H1 (cell line): ENCODE measurements around the gene ARL11. TPM values are rescaled to one million over a fixed set of nuclear protein-coding genes. Genes with fewer than 3 reads are reported as not detected.

Experiments used
- CTCF ChIA-PET: fragments of 300-600 bp; sonication (Branson Sonifier 250); formaldehyde crosslinking; loops from one replicate; lab custom pipeline; 2021; ENCODE audit not compliant: partially characterized antibody; lab: Charles Lee
- POLR2A ChIA-PET: fragments of 300-600 bp; sonication (Branson Sonifier 250); formaldehyde crosslinking; loops from one replicate; lab custom pipeline; 2021; ENCODE audit warnings: inconsistent platforms; ENCODE audit not compliant: partially characterized antibody; lab: Charles Lee
- DNase-seq, 2 experiments: peaks; one replicate each; pipeline versions ENCODE4 v3.0.0 to v3.0.0-alpha.2; 2010 to 2022; ENCODE audit warnings: low spot score in 2 of 2, low read depth in 1 of 2, mixed read lengths in 1 of 2
- FAIRE-seq: peaks from 2 replicates; lab custom pipeline; 2011; peaks lifted over from hg19 to GRCh38; lab: Jason Lieb, UNC
- H2AFZ ChIP-seq: 2 replicates; pipeline ENCODE4 v1.8.1; 2012; ENCODE audit warnings: low read length, inconsistent platforms
- H2AK5ac ChIP-seq: 2 replicates; pipeline ENCODE4 v1.6.1; 2013; ENCODE audit warnings: low read depth, low read length
- H2BK120ac ChIP-seq: replicated peaks from 2 replicates; pipeline ENCODE3; 2013; ENCODE audit warnings: low read depth, low read length, inconsistent platforms
- H2BK12ac ChIP-seq: 2 replicates; pipeline ENCODE4 v1.6.1; 2013; ENCODE audit warnings: low read depth, low read length
- H2BK15ac ChIP-seq: 2 replicates; pipeline ENCODE4 v1.6.1; 2013; ENCODE audit warnings: low read length
- H2BK20ac ChIP-seq: 2 replicates; pipeline ENCODE4 v1.6.1; 2013; ENCODE audit warnings: low read length
- H2BK5ac ChIP-seq: 2 replicates; pipeline ENCODE4 v1.6.1; 2013; ENCODE audit warnings: low read depth, low read length
- H3K14ac ChIP-seq: 2 replicates; pipeline ENCODE4 v1.6.1; 2013; ENCODE audit warnings: inconsistent platforms; ENCODE audit not compliant: insufficient read length
- H3K18ac ChIP-seq: 2 replicates; pipeline ENCODE4 v1.6.1; 2013; ENCODE audit warnings: low read length; ENCODE audit errors: extremely low read depth
- H3K23ac ChIP-seq: 2 replicates; pipeline ENCODE4 v1.6.1; 2013; ENCODE audit warnings: inconsistent platforms; ENCODE audit not compliant: insufficient read length
- H3K23me2 ChIP-seq: 2 replicates; pipeline ENCODE4 v1.6.1; 2013; ENCODE audit warnings: low read depth, low read length
- H3K27ac ChIP-seq: 2 replicates; pipeline ENCODE4 v1.6.1; 2011; ENCODE audit warnings: low read depth, low read length, inconsistent platforms
- H3K27me3 ChIP-seq, 4 experiments: replicated peaks in 1 of 4; 1 replicate in 1 of 4; 2 replicates in 3 of 4; pipeline versions ENCODE4 v1.6.1 to v1.8.1; 2011 to 2013; ENCODE audit warnings: low read length in 3 of 4, mild to moderate bottlenecking in 3 of 4, inconsistent platforms in 2 of 4, mixed read lengths in 2 of 4, moderate library complexity in 1 of 4; ENCODE audit not compliant: control insufficient read depth in 3 of 4, insufficient read depth in 3 of 4; ENCODE audit errors: extremely low read depth in 1 of 4
- H3K36me3 ChIP-seq, 4 experiments: 2 replicates each; pipeline versions ENCODE4 v1.6.1 to v1.8.1; 2011 to 2013; ENCODE audit warnings: mild to moderate bottlenecking in 4 of 4, low read length in 3 of 4, moderate library complexity in 2 of 4, control low read depth in 1 of 4, inconsistent platforms in 1 of 4; ENCODE audit not compliant: insufficient read depth in 4 of 4, control insufficient read depth in 2 of 4
- H3K4ac ChIP-seq: replicated peaks from 2 replicates; pipeline ENCODE3; 2013; ENCODE audit warnings: low read length, low read depth, mixed read lengths, inconsistent platforms; ENCODE audit not compliant: insufficient read length
- H3K4me1 ChIP-seq, 4 experiments: replicated peaks in 1 of 4; 1 replicate in 1 of 4; 2 replicates in 3 of 4; pipeline versions ENCODE4 v1.6.1 to v1.8.1; 2011 to 2013; ENCODE audit warnings: low read length in 3 of 4, inconsistent platforms in 2 of 4, mixed read lengths in 1 of 4; ENCODE audit not compliant: insufficient read depth in 4 of 4, control insufficient read depth in 3 of 4
- H3K4me2 ChIP-seq, 2 experiments: 2 replicates each; pipeline versions ENCODE4 v1.6.1 to v1.8.1; 2011 to 2013; ENCODE audit warnings: low read depth in 2 of 2, low read length in 2 of 2, control low read depth in 1 of 2, inconsistent platforms in 1 of 2, mild to moderate bottlenecking in 1 of 2; ENCODE audit not compliant: insufficient read depth in 1 of 2
- H3K4me3 ChIP-seq, 4 experiments: fragments of 200-600, 300-600 bp in 1 of 4; sonication (generic), shearing (Covaris generic), sonication (Bioruptor Twin) in 1 of 4; 2 replicates each; pipeline versions ENCODE4 v1.5.1 to v1.8.1; 2011 to 2016; ENCODE audit warnings: low read length in 4 of 4, low read depth in 3 of 4, control low read depth in 2 of 4, inconsistent platforms in 2 of 4, mild to moderate bottlenecking in 2 of 4, mixed read lengths in 1 of 4, moderate library complexity in 1 of 4; ENCODE audit not compliant: insufficient read depth in 2 of 4; ENCODE audit errors: extremely low read depth in 1 of 4
- H3K56ac ChIP-seq: replicated peaks from 2 replicates; pipeline ENCODE3; 2013; ENCODE audit warnings: low read depth, mild to moderate bottlenecking, mixed read lengths, low read length, inconsistent platforms; ENCODE audit not compliant: insufficient read length
- H3K79me1 ChIP-seq: 2 replicates; pipeline ENCODE4 v1.6.1; 2013; ENCODE audit warnings: low read depth, low read length, control low read depth
- H3K79me2 ChIP-seq, 2 experiments: 2 replicates each; pipeline versions ENCODE4 v1.6.1 to v1.8.1; 2012 to 2013; ENCODE audit warnings: low read length in 2 of 2, mild to moderate bottlenecking in 2 of 2, inconsistent platforms in 1 of 2; ENCODE audit not compliant: insufficient read depth in 2 of 2, control insufficient read depth in 1 of 2
- H3K9ac ChIP-seq, 4 experiments: replicated peaks in 1 of 4; 1 replicate in 1 of 4; 2 replicates in 3 of 4; pipeline versions ENCODE4 v1.6.1 to v1.8.1; 2011 to 2013; ENCODE audit warnings: low read depth in 3 of 4, low read length in 3 of 4, control low read depth in 2 of 4, mild to moderate bottlenecking in 2 of 4, moderate library complexity in 2 of 4, inconsistent platforms in 1 of 4; ENCODE audit errors: extremely low read depth in 1 of 4
- H3K9me3 ChIP-seq, 2 experiments: 2 replicates each; pipeline versions ENCODE4 v1.6.1 to v1.8.1; 2012 to 2013; ENCODE audit warnings: mild to moderate bottlenecking in 2 of 2, moderate library complexity in 2 of 2, control low read depth in 1 of 2, inconsistent platforms in 1 of 2, low read depth in 1 of 2, low read length in 1 of 2, mixed read lengths in 1 of 2; ENCODE audit not compliant: insufficient read depth in 2 of 2
- H4K20me1 ChIP-seq, 2 experiments: replicated peaks in 1 of 2; 2 replicates each; pipeline versions ENCODE3 to v1.8.1; 2011 to 2013; ENCODE audit warnings: inconsistent platforms in 2 of 2, low read length in 2 of 2, mild to moderate bottlenecking in 1 of 2; ENCODE audit not compliant: insufficient read depth in 2 of 2, control insufficient read depth in 1 of 2
- H4K5ac ChIP-seq: 2 replicates; pipeline ENCODE4 v1.6.1; 2013; ENCODE audit warnings: low read length, low read depth, mixed read lengths, inconsistent platforms; ENCODE audit not compliant: insufficient read length
- H4K8ac ChIP-seq: 2 replicates; pipeline ENCODE4 v1.8.0; 2013; ENCODE audit warnings: mild to moderate bottlenecking, moderate library complexity, low read length, inconsistent platforms; ENCODE audit not compliant: insufficient read depth; ENCODE audit errors: extremely low read depth
- H4K91ac ChIP-seq: replicated peaks from 2 replicates; pipeline ENCODE3; 2013; ENCODE audit warnings: low read length, mixed read lengths, inconsistent platforms; ENCODE audit not compliant: insufficient read length
- CTBP2 ChIP-seq: IDR thresholded peaks from 2 replicates; pipeline ENCODE4 v1.7.0; 2011; ENCODE audit warnings: borderline replicate concordance, mild to moderate bottlenecking, moderate library complexity, mixed read lengths, low read length; ENCODE audit not compliant: insufficient read depth, insufficient read length
- EZH2 ChIP-seq: fragments of 200-600 bp; sonication (generic); IDR thresholded peaks from 2 replicates; pipeline ENCODE4 v1.7.1; 2012; ENCODE audit warnings: low read depth, mild to moderate bottlenecking, moderate library complexity, low read length, inconsistent platforms; ENCODE audit not compliant: severe bottlenecking
- SIRT6 ChIP-seq: IDR thresholded peaks from one replicate; pipeline ENCODE4 v1.7.1; 2012; ENCODE audit warnings: low read length, inconsistent platforms
- SP4 ChIP-seq: IDR thresholded peaks from 2 replicates; pipeline ENCODE4 v1.6.1; 2012; ENCODE audit warnings: low read length, inconsistent platforms
- TBP ChIP-seq: IDR thresholded peaks from 2 replicates; pipeline ENCODE4 v1.6.1; 2011; ENCODE audit warnings: low read depth, low read length, improper control_type of control experiment
- WGBS, 2 experiments: shearing (Covaris generic) in 1 of 2; methylation state at CpG; one replicate each; pipeline versions ENCODE4 v1.1.6 to v1.1.7; 2013 to 2015; ENCODE audit warnings: low lambda C conversion rate in 2 of 2, mixed read lengths in 2 of 2, inconsistent platforms in 1 of 2, low coverage in 1 of 2, missing lambda C conversion rate in 1 of 2; ENCODE audit not compliant: insufficient replicate concordance in 2 of 2, insufficient coverage in 1 of 2, insufficient read length in 1 of 2; ENCODE audit errors: extremely low coverage in 1 of 2, missing lambda C conversion rate in 1 of 2; 5-methylcytosine and 5-hydroxymethylcytosine counted together
- polyA plus RNA-seq, 7 experiments: library from polyadenylated mRNA; depleted of rRNA in 3 of 7; stranded (reverse) in 5 of 7; unstranded in 2 of 7; fragments of >200 nt in 5 of 7; fragments of 200-250 nt in 2 of 7; gene quantifications; 1 replicate in 5 of 7; 2 replicates in 1 of 7; 4 replicates in 1 of 7; pipeline versions ENCODE4 v1.2.1 to v1.2.3, GENCODE V29; 2011 to 2013; ENCODE audit warnings: missing spikeins in 2 of 7, mixed read lengths in 2 of 7
- total RNA-seq: library from RNA; stranded (reverse); fragmentation: NEBNext Ultra II Directional; extraction: Animal tissue kit (Norgen Biotek cat#: 25700); gene quantifications from 2 replicates; pipeline ENCODE4 v1.2.1, GENCODE V29; 2021

ARL11 gene
- total and polyA plus RNA-seq, 2 of the 8 experiments (the other 6 are each of a cell fraction or from before 2014, with no cell fraction given): 0.45 to 0.52 TPM

GRCh38 chr13:49657241-49657641 lies 28.9 kb downstream of the ARL11 start:
- H3K23ac ChIP-seq: no peak overlapping the region
- FAIRE-seq (no peak), DNase-seq (no peak)
- H4K5ac ChIP-seq: no peak overlapping the region
- H3K4me1 ChIP-seq: no peaks in the 10 kb centered on the region
- H3K79me2 ChIP-seq: no peaks in the 10 kb centered on the region
- H2AK5ac ChIP-seq: no peak overlapping the region
- no peaks in the 10 kb centered on the region for H3K23me2 ChIP-seq
- H4K20me1 ChIP-seq: no peaks in the 10 kb centered on the region
- H2AFZ ChIP-seq: no peak overlapping the region
- 93% methylated on average over 9 of the region's 9 CpGs; no CpG with 5 or more reads in 1 of the 2 experiments for WGBS, 2 experiments
- H2BK12ac ChIP-seq: no peak overlapping the region
- H3K9ac ChIP-seq: no peak overlapping the region
- ChIA-PET CTCF (interaction anchor here (0.7 kb wide), 1 partner anchor 114 kb away, joined by 3 read pairs; no protein-coding TSS in a partner anchor), POLR2A (no interaction called here)
- H2BK5ac ChIP-seq: no peak overlapping the region
- no peak overlapping the region for H3K14ac ChIP-seq
- H3K4ac ChIP-seq: no peak overlapping the region
- no peaks in the 10 kb centered on the region for H3K9me3 ChIP-seq
- no peak overlapping the region for H2BK15ac ChIP-seq
- H3K27me3 ChIP-seq: no peaks in the 10 kb centered on the region
- H2BK120ac ChIP-seq: no peak overlapping the region
- no peak overlapping the region for H4K91ac ChIP-seq
- H3K27ac ChIP-seq: no peak overlapping the region
- no peaks in the 10 kb centered on the region for H3K79me1 ChIP-seq
- no peak overlapping the region for H3K18ac ChIP-seq
- no peak overlapping the region for H3K4me3 ChIP-seq
- H3K4me2 ChIP-seq: no peak overlapping the region
- H3K56ac ChIP-seq: no peak overlapping the region
- peaks cover 0 to 13% (median 6%) of the 10 kb centered on the region in 4 experiments; a peak in 4 of 8 replicates for H3K36me3 ChIP-seq
- H2BK20ac ChIP-seq: no peak overlapping the region
- H4K8ac ChIP-seq: no peak overlapping the region
- TF ChIP-seq SP4: no peak
- no peak for TF ChIP-seq CTBP2
- TF ChIP-seq SIRT6: no peak
- TF ChIP-seq TBP: no peak
- no peak for TF ChIP-seq EZH2
